Psoas muscle (tissue), 8 donors: ENCODE measurements around the gene GTF3C5. TPM values are rescaled to one million over a fixed set of nuclear protein-coding genes. Genes with fewer than 3 reads are reported as not detected.
"Not testable (repeated sequence)": the region's sequence is repeated elsewhere in the genome, so short reads cannot be mapped to it uniquely, and the experiment has no call there.

Source experiments
- ATAC-seq, 4 donors: fragments of 200-7000 bp; cut with Tn5 transposase; one replicate each; pipeline ENCODE4 v1.9.1; 2020; ENCODE audit warnings: moderate library complexity in 3 of 4, mild to moderate bottlenecking in 2 of 4
- DNase-seq, 2 donors: peaks; one replicate each; pipeline ENCODE4 v3.0.0-alpha.2; 2020
- H3K27ac ChIP-seq: fragments of 200-600 bp; one replicate; pipeline ENCODE4 v1.8.0; 2022
- H3K27me3 ChIP-seq, 3 donors: fragments of 200-600 bp in 1 of 3; one replicate each; pipeline versions ENCODE4 v1.6.1 to v1.8.0; 2013 to 2022; ENCODE audit warnings: low read length in 2 of 3, mild to moderate bottlenecking in 2 of 3, moderate library complexity in 1 of 3; ENCODE audit not compliant: insufficient read depth in 3 of 3
- H3K36me3 ChIP-seq, 2 donors: fragments of 200-600 bp in 1 of 2; one replicate each; pipeline versions ENCODE4 v1.6.1 to v1.8.0; 2013 to 2022; ENCODE audit warnings: low read depth in 1 of 2, mild to moderate bottlenecking in 1 of 2, moderate library complexity in 1 of 2; ENCODE audit not compliant: insufficient read depth in 1 of 2
- H3K4me1 ChIP-seq: fragments of 200-600 bp; one replicate; pipeline ENCODE4 v1.8.0; 2022
- H3K4me3 ChIP-seq: fragments of 200-600 bp; one replicate; pipeline ENCODE4 v1.8.0; 2022; ENCODE audit warnings: mild to moderate bottlenecking
- H3K9me3 ChIP-seq: fragments of 200-600 bp; one replicate; pipeline ENCODE4 v1.8.0; 2022
- WGBS, 3 donors: extraction: QIAGEN DNeasy Blood & Tissue Kit; methylation state at CpG; one replicate each; pipeline versions ENCODE4 v1.1.6 to v1.1.7; 2013; 5-methylcytosine and 5-hydroxymethylcytosine counted together
- intact Hi-C, 2 donors: fragments of 100-400 bp; cut with DNase I; formaldehyde crosslinking; loops; one replicate each; pipeline versions ENCODE4 v1.11.0 to v1.14.2; 2022
- polyA plus RNA-seq, 3 donors: library from polyadenylated mRNA; stranded (reverse); fragments of 200-250 nt; gene quantifications; one replicate each; pipeline ENCODE4 v1.2.3, GENCODE V29; 2013
- total RNA-seq, 4 donors: library from RNA; stranded (reverse); fragmentation: NEBNext Ultra II Directional in 2 of 4; extraction: Animal tissue kit (Norgen Biotek cat#: 25700) in 2 of 4; gene quantifications; one replicate each; pipeline versions ENCODE4 v1.2.1 to v1.2.4, GENCODE V29; 2021 to 2023
- TF ChIP-seq, protein P1 (sequence below): fragments of 200-600 bp; IDR thresholded peaks from one replicate; pipeline ENCODE4 v1.8.0; 2022; ENCODE audit warnings: antibody characterized with exemption
- donor health status: healthy with polysubstance abuse.
- donor health status: DM: no; HTN: no; CAD: no; lungs with moderate emphysema.
- donor health status: Bipolar disorder and iron deficiency.
- donor health status: healthy.
- donor health status: DM: yes; HTN: yes; CAD: no.
- donor health status: DM: no; HTN: no; CAD: no.
- donor health status: DM: no; HTN: no; CAD: no.
- donor health status: DM: yes; HTN: yes; CAD: no.

The GTF3C5 gene
- total and polyA plus RNA-seq, 7 donors = 34.6 to 70.8 (median 42.7) TPM

DNA sequence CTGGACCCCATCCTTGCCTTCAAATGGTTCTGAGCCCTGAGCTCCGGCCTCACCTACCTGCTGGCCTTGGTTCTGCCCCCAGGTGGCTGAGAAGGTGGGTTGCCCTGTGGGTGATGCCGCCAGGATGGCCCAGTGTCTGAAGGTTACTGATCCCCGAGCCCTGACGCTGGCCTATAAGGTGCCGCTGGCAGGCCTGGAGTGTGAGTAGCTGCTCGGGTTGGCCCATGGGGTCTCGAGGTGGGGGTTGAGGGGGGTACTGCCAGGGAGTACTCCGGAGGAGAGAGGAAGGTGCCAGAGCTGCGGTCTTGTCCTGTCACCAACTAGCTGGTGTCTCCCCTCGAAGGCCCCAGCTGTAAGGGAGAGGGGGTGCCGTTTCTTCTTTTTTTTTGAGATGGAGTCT, 36.2 kb downstream of the GTF3C5 start:
- intact Hi-C loops = no loop called here
- no peaks in the 10 kb centered on the region for H3K9me3 ChIP-seq
- no peak overlapping the region for H3K27ac ChIP-seq
- H3K4me1 ChIP-seq = no peaks in the 10 kb centered on the region
- peak in 1 of 2 donors; percentile 39 for DNase-seq
- H3K36me3 ChIP-seq = peaks cover 0 to 6% of the 10 kb centered on the region in 2 donors
- TF ChIP-seq, protein P1, sequence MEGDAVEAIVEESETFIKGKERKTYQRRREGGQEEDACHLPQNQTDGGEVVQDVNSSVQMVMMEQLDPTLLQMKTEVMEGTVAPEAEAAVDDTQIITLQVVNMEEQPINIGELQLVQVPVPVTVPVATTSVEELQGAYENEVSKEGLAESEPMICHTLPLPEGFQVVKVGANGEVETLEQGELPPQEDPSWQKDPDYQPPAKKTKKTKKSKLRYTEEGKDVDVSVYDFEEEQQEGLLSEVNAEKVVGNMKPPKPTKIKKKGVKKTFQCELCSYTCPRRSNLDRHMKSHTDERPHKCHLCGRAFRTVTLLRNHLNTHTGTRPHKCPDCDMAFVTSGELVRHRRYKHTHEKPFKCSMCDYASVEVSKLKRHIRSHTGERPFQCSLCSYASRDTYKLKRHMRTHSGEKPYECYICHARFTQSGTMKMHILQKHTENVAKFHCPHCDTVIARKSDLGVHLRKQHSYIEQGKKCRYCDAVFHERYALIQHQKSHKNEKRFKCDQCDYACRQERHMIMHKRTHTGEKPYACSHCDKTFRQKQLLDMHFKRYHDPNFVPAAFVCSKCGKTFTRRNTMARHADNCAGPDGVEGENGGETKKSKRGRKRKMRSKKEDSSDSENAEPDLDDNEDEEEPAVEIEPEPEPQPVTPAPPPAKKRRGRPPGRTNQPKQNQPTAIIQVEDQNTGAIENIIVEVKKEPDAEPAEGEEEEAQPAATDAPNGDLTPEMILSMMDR = no peak
- H3K4me3 ChIP-seq = no peak overlapping the region
- 94% methylated on average over 10 to 11 of the region's 11 CpGs for WGBS, 3 donors
- ATAC-seq = no peak
- H3K27me3 ChIP-seq = no peaks in the 10 kb centered on the region

DNA sequence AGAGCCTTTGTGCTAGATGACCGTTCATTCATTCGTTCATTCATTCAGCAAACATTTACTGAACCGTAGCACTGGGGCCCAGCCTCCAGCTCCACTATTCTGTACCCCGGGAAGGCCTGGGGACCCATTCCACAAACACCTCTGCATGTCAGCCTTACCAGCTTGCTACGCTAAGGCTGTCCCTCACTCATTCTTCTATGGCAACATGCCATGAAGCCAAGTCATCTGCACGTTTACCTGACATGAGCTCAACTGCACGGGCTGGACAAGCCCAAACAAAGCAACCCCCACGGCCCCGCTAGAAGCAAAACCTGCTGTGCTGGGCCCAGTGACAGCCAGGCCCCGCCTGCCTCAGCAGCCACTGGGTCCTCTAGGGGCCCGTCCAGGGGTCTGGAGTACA, 37.0 kb downstream of the GTF3C5 start:
- peaks cover 0 to 6% of the 10 kb centered on the region in 2 donors for H3K36me3 ChIP-seq
- H3K9me3 ChIP-seq = no peaks in the 10 kb centered on the region
- DNase-seq = peak in 1 of 2 donors; percentile 1
- TF ChIP-seq, protein P1 = no peak
- H3K4me3 ChIP-seq = no peak overlapping the region
- no peak for ATAC-seq
- intact Hi-C loops = no loop called here
- 84 to 87% (median 87%) methylated on average over 11 of the region's 11 CpGs for WGBS, 3 donors
- no peaks in the 10 kb centered on the region for H3K27me3 ChIP-seq
- H3K27ac ChIP-seq = no peak overlapping the region
- H3K4me1 ChIP-seq = no peaks in the 10 kb centered on the region

DNA sequence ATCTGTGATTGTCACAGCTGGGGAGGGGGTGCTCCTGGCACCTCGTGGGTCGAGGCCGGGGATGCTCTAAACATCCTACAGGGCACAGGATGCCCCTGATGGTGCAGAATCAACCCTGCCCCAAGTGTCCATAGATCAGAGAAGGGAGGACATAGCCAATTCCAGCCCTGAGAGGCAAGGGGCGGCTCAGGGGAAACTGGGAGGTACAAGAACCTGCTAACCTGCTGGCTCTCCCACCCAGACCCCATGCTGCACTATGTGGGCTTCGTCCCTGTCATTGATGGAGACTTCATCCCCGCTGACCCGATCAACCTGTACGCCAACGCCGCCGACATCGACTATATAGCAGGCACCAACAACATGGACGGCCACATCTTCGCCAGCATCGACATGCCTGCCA, 37.6 kb downstream of the GTF3C5 start:
- DNase-seq = peak in 1 of 2 donors; percentile 11
- H3K27me3 ChIP-seq, H3K36me3 ChIP-seq, H3K4me1 ChIP-seq, H3K27ac ChIP-seq, ATAC-seq, intact Hi-C loops, H3K9me3 ChIP-seq, H3K4me3 ChIP-seq: not testable (repeated sequence)
- 90 to 100% (median 100%) methylated on average over 1 to 2 of the region's 15 CpGs for WGBS, 3 donors

DNA sequence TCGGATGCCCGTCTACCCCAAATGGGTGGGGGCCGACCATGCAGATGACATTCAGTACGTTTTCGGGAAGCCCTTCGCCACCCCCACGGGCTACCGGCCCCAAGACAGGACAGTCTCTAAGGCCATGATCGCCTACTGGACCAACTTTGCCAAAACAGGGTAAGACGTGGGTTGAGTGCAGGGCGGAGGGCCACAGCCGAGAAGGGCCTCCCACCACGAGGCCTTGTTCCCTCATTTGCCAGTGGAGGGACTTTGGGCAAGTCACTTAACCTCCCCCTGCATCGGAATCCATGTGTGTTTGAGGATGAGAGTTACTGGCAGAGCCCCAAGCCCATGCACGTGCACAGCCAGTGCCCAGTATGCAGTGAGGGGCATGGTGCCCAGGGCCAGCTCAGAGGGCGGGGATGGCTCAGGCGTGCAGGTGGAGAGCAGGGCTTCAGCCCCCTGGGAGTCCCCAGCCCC, 39.7 kb downstream of the GTF3C5 start:
- H3K27me3 ChIP-seq, H3K36me3 ChIP-seq, H3K27ac ChIP-seq, H3K4me1 ChIP-seq, H3K9me3 ChIP-seq, H3K4me3 ChIP-seq: not testable (repeated sequence)
- intact Hi-C loops = loop anchor here in 1 of 2 donors (10.0 kb wide), 1 partner anchor 844 kb away; no protein-coding TSS in a partner anchor
- 87 to 92% (median 87%) methylated on average over 17 of the region's 17 CpGs for WGBS, 3 donors
- DNase-seq (peak in 1 of 2 donors; percentile 34), ATAC-seq (peak in 1 of 4 donors; percentile 29)

DNA sequence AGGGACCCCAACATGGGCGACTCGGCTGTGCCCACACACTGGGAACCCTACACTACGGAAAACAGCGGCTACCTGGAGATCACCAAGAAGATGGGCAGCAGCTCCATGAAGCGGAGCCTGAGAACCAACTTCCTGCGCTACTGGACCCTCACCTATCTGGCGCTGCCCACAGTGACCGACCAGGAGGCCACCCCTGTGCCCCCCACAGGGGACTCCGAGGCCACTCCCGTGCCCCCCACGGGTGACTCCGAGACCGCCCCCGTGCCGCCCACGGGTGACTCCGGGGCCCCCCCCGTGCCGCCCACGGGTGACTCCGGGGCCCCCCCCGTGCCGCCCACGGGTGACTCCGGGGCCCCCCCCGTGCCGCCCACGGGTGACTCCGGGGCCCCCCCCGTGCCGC, 40.2 kb downstream of the GTF3C5 start:
- not testable (repeated sequence) for H3K27me3 ChIP-seq, ATAC-seq, H3K27ac ChIP-seq, H3K9me3 ChIP-seq, H3K4me1 ChIP-seq, H3K4me3 ChIP-seq, H3K36me3 ChIP-seq
- WGBS, 3 donors = 90 to 93% (median 93%) methylated on average over 7 to 21 of the region's 31 CpGs
- intact Hi-C loops = loop anchor here in 1 of 2 donors (10.0 kb wide), 1 partner anchor 844 kb away; no protein-coding TSS in a partner anchor
- DNase-seq = peak in 1 of 2 donors; percentile 20

DNA sequence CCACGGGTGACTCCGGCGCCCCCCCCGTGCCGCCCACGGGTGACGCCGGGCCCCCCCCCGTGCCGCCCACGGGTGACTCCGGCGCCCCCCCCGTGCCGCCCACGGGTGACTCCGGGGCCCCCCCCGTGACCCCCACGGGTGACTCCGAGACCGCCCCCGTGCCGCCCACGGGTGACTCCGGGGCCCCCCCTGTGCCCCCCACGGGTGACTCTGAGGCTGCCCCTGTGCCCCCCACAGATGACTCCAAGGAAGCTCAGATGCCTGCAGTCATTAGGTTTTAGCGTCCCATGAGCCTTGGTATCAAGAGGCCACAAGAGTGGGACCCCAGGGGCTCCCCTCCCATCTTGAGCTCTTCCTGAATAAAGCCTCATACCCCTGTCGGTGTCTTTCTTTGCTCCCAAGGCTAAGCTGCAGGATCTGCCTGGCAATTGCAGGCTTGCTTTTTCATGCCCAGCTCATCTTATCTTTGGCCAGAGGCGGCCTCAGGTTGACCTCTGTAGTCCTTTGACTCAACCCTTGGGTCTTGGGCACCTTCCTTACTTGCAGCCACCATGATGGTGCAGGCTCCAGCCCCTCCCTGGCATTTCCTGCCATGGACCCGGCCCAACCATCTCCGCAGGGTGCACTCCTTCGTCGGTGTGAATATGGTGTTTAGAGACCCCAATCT, 40.8 kb downstream of the GTF3C5 start:
- H3K36me3 ChIP-seq = peaks cover 0 to 6% of the 10 kb centered on the region in 2 donors
- intact Hi-C loops = loop anchor here in 1 of 2 donors (10.0 kb wide), 1 partner anchor 843 kb away; no protein-coding TSS in a partner anchor
- no peak overlapping the region for H3K27ac ChIP-seq
- H3K4me3 ChIP-seq = no peak overlapping the region
- peak in 1 of 2 donors; percentile 37 for DNase-seq
- ATAC-seq = no peak
- TF ChIP-seq, protein P1 = no peak
- H3K4me1 ChIP-seq = no peaks in the 10 kb centered on the region
- 83 to 90% (median 88%) methylated on average over 21 to 33 of the region's 33 CpGs for WGBS, 3 donors
- H3K27me3 ChIP-seq = no peaks in the 10 kb centered on the region
- H3K9me3 ChIP-seq = no peaks in the 10 kb centered on the region

DNA sequence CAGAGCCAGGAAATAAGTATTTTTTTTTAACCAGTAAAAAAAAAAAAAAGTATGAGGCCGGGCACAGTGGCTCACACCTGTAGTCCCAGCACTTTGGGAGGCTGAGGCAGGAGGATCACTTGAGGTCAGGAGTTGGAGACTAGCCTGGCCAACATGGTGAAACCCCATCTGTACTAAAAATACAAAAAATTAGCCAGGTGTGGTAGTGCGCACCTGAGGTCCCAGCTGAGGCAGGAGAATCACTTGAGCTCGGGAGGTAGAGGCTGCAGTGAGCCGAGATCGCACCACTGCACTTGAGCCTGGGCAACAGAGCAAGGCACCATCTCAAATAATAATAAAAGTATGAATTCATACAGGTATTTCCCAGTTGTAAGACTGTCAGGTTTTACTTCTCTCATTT, 41.4 kb downstream of the GTF3C5 start:
- not testable (repeated sequence) for H3K27ac ChIP-seq, H3K36me3 ChIP-seq, H3K4me1 ChIP-seq, H3K27me3 ChIP-seq, H3K9me3 ChIP-seq, ATAC-seq, H3K4me3 ChIP-seq
- intact Hi-C loops = loop anchor here in 1 of 2 donors (10.0 kb wide), 1 partner anchor 843 kb away; no protein-coding TSS in a partner anchor
- 92 to 95% (median 92%) methylated on average over 5 of the region's 5 CpGs for WGBS, 3 donors
- DNase-seq = peak in 1 of 2 donors; percentile 4
